RCC 7860 (cell line): ENCODE data around the gene DBNDD1.
"Not testable (repeated sequence)": the region's sequence is repeated elsewhere in the genome, so short reads cannot be mapped to it uniquely, and the experiment has no call there.

Experiments
- DNase-seq: peaks from one replicate; pipeline ENCODE4 v3.0.0-alpha.2; 2015; ENCODE audit warnings: low spot score
- FAIRE-seq: peaks from 2 replicates; lab custom pipeline; 2012; peaks lifted over from hg19 to GRCh38; lab: Jason Lieb, UNC

The DBNDD1 gene

DNA sequence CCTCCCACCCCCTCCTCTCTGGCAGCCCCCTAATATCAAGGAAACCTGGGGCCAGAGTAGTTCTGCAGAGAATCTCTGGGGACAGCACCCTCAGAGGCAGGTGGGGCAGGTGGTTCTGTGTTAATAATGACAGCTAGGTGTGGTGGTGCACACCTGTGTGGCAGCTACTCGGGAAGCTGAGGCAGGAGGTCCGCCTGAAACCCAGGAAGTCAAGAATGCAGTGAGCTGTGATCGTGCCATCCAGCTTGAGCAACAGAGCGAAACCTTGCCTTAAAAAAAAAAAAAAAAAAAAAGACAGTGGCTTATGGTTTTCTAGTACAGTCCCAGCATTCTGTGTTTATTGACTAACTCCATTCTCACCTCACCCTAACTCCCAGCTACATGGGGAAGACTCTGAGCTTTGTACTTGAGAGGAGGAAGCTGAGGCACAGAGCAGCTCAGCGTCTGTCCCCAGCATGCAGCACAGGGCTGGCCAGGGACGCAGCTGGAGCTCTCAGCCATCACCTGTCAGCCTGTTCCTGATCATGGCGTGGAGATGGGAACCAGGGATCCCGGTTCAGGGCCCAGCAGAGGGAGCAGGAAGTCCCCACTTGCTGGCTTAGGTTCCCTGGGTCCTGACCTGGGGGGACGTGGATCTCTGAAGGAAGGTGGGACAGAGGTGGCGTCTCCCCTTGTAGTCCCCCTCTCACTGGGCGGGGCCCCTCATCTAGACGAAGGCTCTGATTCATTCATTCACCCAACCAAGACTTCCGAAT, 6.1 kb downstream of the DBNDD1 start:
- FAIRE-seq: no peak
- DNase-seq: no peak

DNA sequence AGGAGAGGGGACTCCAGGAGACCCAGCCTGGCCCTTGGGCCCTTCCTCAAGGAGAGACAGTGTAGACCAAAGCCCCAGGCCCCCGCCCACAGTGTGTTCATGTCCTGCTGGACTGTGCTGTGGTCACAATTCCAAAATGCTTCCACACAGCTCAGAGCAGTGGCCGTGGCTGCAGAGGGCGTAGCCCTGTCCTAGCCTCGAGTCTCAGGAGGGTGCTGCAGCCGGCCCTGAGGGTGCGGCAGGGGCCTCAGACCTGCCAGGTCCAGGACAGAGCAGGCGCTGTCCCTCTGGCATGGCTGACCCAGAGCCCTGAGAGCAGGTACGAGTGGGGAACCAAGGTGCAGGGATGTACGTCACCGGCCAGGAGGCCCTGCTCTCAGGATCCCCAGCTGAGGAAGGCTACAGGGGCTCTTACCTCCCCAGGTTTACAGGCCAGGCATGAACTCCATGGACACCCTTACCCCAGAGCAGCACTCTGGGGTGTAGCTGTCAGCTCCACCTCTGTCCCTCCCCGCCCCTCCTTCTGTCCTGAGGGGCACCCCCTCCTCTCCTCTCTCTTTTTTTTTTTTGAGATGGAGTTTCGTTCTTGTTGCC, 7.3 kb downstream of the DBNDD1 start:
- no peak for FAIRE-seq
- DNase-seq: no peak

DNA sequence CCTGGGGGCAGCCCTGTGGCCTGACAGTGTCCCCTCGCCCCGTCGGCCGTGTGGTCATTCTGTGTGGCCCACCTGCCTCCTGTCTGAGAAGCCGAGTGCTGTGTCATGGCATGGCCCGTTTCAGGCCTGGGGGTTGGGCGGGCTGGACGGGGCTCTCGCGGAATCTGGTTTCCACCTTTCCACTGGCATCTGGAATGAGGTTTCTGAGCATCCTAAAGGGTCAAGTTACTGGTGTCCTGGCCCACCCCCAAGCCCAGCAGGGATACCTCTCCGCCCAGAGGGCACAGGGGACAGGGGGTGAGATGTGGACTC, 7.8 kb downstream of the DBNDD1 start:
- DNase-seq: no peak
- no peak for FAIRE-seq

DNA sequence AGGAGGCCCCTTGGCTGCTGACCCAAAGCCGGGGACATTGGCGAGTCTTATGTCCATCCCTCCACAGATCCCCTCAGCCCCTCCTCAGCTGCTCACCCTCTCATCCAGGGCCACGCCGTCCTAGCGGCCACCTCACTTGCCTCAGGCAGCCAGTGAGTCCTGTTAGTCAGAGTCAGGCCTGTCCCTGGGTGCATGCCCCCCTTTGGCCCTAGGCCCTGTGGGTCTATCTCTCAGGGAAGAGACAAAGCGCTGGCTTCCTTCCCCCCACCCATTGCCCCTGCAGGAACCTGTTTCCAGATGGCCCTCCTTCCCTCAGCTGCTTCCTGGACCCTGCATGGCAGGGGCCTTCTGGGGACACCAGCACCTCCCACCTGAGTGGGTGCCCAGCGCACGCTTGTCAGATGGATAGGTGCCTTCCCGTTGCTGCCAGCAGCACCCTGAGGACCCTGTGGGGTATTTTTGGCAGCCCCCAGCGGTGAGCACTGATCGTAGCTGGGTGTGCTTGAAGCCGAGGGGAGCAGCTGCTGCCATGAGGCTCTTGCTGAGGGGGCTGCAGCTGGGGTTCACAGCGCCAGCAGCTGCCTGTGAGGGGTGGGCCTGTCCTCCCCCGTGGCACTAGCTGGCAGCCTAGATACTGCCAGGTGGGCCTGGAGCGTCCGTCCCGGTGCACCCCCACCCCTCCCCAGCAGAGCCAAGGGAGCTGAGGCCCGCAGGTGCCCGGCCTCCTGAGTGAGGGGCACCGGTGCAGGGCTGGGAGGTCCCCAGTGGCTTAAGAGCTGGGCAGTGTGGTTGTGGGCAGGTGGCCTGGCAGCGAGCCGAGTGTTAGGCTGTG, 8.4 kb downstream of the DBNDD1 start:
- DNase-seq (no peak), FAIRE-seq (no peak)

DNA sequence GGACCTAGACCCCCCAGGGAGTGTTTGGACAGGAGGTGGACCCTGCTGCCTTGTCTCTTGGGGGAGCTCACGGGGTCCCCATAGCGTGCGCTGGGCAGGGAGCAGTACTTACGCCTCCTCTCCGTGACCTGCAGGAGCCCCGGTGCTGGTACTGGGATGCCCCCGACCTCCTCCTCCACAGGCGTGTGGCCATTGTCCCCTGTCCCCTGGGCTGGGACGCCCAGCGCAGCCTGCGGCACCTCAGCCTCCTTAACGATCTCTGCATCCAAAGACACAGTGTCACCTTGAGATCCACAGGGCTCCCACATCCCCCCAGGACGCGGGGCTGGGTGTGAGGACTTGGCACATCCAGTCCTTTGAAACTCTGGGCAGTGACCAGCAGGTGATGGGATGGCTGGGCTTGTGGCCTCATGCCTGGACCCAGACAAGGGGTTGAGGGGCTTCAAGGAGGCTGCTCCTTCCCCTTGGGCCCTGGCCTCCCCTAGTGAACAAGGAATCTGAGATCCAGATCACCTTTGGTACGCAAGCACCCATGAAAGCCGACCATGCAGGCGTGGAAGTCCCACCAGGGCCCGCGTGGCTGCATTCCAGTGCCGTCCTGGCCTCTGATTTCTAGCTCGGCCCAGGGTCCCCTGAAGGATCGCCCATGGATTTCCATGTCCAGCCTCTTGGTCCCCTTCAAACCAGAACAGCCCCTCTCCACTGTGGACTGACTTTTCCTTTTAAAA, 9.9 kb downstream of the DBNDD1 start:
- FAIRE-seq: no peak
- DNase-seq: no peak

DNA sequence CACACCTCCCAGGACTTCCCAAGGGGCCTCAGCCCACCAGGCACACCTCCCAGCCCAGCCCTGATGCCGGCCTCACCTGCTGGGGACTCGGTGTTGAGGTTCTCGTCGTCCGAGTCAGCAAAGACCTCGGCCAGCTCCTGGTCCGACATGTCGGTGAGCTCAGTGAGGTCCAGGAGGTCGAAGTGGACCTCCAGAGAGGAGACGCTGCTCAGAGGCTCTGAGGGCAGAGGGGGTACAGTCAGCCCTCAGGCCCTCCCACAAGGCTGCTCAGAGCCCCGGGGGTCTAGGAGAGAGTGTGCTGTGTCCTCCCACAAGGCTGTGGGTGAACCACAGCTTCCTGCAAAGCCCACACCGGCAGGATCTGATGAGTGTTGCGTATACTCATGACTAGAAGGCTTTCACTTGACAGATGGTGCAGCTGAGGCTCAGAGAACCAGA, 10.5 kb downstream of the DBNDD1 start:
- DNase-seq (no peak), FAIRE-seq (no peak)

DNA sequence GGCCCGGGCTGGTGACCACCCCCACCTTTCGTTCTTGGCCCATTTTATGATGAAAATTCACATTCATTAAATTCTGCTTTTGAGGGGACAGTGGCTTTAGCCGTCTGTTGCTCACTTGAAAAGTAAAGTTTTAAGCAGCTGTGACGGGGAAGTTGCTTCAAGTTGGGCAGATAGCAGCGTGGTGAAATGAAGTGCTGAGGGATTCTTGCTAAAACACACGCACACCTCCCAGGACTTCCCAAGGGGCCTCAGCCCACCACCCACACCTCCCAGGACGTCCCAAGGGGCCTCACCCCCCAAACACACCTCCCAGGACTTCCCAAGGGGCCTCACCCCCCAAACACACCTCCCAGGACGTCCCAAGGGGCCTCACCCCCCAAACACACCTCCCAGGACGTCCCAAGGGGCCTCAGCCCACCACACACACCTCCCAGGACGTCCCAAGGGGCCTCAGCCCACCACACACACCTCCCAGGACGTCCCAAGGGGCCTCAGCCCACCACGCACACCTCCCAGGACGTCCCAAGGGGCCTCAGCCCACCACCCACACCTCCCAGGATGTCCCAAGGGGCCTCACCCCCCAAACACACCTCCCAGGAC, 11.5 kb downstream of the DBNDD1 start:
- not testable (repeated sequence) for FAIRE-seq, DNase-seq

DNA sequence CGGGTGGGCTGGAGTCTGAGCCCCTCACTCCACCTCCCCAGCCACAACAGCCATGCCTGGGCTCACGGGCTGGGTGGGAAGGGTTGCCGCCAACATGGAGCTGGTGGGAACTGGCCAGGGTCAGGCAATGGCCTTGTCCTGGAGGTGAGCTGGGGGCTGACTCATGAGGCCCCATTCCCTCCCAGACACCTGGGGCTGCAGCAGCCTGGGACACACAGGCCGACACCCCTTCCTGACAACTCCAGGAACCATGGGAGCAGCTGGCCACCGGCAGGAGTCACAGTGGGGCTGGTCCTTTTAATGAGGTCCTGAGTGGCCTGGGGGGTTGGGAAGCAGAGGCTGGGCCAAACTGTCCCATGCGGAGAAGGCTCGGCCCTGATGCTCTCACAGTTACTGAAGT, 12.2 kb downstream of the DBNDD1 start:
- no peak for DNase-seq
- no peak for FAIRE-seq

DNA sequence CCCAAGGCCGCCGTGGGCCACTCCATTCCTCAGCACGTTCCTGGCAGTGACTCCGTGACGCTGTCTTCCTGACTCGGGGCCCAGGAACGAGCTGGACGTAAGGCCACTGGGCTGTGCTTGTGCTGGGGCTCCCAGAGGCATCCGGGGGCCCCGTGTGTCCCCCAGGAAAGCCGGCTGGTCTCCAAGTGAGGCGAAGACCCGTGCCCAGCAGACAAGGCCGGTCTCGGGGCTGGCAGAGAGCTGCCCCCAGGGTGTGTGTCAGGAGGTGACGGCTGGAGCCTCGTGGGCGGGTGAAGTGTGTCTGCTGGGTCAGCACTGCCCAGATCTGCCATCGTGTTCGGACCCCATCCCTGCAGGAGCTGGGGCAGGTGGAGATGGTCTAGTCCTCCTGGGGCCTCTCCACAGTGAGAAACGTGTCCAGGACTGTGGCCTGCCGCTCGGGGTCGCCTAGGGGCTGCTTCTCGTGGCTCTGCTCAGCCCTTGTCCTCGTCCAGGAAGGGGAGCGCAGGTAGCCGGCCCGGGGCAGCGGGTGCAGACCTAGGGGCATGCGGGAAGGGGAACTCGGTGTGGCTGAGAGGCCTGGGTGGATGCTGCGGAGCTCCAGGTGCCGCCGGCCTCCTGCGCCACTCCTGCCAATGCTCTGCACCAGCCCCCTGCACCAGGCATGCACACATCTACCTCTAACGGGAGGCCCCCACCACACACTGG, 13.1 kb downstream of the DBNDD1 start:
- FAIRE-seq (no peak), DNase-seq (no peak)

DNA sequence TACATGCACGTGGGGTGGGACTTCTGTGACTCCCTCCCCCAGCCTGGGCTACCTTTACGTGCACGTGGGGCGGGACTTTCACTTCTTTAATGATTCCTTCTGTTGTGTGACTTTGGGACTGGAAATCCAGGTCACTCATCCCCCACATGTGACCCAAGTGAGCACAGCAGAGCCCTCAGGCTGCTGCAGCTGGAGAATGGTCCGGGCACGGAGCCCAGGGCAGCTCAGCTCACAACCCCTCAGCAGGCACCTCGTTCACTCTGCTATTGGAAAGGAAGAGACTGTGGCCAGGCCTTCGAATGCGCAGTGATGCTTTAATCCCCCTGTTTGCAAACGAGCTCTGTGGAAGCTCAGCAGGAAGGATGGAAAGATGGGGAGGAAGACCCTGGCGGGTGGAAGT, 14.7 kb downstream of the DBNDD1 start:
- no peak for DNase-seq
- no peak for FAIRE-seq

DNA sequence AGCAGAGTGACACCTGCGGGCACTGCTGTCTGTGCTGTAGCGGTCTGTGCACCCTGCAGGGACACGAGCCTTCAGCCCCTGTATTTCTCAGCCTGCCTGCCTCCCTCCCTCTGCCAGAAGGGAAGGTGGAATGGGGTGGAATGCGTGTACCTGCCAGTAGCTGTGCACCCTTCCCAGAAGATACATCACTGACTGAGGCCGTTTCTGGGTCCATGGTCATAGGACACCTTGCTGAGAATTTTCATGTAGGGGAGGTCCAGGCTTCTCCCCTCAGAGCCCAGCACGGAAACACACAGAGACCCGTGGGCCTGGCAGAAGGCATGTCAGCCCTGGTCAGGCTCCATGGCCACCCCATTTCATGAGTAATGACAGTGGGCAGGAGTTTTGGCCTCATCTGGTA, 16.5 kb downstream of the DBNDD1 start:
- no peak for DNase-seq
- no peak for FAIRE-seq

DNA sequence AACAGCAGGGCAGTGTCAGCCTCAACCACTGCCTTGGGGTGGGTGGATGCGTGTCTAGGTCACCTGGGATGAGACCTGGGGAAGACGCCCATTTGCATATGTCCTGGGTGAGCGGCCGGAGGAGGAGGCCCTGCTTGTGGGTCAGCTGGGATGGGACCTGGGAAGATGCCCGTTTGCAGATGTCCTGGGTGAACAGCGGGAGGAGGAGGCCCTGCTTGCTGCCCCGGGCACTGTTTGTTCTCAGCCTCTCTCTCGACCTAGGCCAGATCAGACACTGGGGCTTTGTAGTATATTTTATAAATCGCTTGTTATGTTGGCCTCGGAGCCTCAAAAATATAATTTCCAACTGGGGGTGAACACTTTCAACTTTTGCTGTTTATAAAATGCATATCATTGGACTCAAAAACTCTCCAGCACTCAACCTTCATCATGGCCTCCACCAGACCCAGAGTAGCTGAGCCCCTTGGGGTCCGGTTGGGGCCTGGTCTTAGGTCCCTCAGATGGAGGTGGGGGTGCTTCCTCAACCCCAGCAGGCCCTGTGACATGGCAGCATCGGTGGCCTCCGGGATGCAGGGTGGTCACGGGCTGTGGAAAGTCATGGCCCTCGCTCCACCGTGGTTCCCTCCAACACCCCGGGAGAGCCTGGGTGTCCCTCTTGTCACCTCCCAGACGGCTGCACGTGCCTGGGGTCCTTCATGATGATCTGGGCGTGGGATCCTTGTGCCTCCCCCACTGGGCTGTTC, 17.3 kb downstream of the DBNDD1 start:
- no peak for DNase-seq
- no peak for FAIRE-seq

DNA sequence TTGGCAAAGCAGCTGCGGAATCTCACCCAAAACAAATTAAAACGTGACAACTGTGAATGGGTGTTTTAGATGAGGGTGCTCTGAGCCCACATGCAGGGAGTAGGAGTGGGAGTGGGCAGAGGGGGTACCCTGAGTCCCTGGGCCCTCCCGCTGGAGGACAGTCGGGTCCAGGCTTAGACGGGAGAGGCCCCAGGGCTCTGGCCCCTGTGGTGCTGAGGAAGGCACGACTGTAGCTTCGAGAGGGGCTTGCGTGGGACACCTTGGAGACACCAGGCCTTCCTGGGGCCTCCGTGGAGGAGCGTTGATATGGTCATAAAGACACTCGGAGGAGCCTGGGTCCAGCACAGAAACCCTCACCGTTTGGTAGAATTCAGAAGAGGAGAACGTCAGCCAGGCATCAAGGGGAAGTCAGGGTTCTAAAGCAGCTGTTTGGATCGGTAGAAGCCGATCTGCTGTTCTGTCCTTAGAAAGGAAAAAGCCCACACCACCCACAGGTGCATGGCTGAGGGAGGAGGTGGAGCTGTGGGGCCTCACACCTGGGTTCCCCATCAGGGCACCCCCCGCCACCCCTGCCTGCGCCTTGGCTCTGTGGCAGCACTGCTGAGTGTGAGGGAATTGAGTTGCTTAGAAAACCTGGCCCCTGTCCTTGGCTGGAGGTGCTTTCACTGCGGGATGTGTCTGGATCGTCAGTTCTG, 18.4 kb downstream of the DBNDD1 start:
- no peak for DNase-seq

DNA sequence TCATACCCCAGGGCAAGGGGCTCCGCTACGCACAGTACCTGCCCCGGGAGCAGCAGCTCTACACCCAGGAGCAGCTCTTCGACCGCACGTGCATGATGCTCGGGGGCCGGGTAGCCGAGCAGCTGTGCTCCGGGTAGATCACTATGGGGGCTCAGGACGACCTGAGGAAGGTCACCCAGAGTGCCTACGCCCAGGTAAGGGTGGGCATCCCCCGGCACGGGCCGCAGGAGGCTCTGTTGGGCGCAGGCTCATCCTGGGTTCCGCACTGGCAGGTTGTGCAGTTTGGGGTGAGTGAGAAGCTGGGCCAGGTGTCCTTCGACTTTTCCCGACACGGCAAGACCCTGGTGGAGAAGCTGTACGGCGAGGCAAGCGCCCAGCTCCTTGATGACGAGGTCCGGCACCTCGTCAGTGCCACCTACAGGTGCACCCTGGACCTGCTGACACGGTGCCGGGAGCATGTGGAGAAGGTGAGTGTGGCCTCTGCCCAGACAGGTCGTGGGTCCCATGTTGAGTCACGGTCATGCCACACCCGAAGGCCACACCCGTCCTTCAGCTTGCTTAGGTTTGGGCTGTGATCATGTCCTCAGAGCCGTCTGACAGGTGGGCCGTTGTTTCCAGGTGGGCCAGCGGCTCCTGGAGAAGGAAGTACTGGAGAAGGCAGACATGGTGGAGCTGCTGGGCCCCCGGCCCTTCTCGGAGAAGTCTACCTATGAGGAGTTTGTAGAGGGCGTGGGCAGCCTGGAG, 19.3 kb downstream of the DBNDD1 start:
- FAIRE-seq (no peak), DNase-seq (no peak)

More for the DNA sequence above, 18.4 kb downstream of the DBNDD1 start:
- FAIRE-seq: no peak

DNA sequence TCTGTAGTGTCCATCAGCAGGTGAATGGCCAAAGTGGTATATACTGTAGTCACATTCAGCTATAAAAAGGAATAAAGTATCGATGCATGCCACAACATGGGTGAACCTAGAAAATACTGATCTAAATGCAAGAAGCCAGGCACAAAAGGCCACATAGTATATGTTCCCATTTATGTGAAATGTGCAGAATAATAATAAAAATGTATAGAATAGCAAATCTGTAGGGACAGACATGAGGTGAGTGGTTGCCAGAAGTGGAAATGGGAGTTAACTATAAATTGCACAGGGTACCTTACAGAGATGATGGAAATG, 23.1 kb downstream of the DBNDD1 start:
- no peak for DNase-seq
- no peak for FAIRE-seq

DNA sequence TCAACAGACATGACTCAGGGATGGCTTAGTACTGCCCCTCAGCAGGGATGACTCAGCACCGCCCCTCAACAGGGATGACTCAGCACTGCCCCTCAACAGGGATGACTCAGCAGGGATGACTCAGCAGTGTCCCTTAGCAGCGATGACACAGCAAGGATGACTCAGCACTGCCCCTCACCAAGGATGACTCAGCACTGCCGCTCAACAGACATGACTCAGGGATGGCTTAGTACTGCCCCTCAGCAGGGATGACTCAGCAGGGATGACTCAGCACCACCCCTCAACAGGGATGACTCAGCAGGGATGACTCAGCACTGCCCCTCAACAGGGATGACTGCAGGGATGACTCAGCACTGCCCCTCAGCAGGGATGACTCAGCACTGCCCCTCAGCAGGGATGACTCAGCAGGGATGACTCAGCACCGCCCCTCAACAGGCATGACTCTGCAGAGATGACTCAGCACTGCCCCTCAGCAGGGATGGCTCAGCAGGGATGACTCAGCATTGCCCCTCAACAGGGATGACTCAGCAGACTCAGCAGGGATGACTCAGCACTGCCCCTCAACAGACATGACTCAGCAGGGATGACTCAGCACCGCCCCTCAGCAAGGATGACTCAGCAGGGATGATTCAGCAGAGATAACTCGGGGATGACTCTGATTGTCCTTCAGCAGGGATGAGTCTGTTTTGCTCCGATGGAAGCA, 23.6 kb downstream of the DBNDD1 start:
- not testable (repeated sequence) for FAIRE-seq
- DNase-seq: peak; percentile 54

DNA sequence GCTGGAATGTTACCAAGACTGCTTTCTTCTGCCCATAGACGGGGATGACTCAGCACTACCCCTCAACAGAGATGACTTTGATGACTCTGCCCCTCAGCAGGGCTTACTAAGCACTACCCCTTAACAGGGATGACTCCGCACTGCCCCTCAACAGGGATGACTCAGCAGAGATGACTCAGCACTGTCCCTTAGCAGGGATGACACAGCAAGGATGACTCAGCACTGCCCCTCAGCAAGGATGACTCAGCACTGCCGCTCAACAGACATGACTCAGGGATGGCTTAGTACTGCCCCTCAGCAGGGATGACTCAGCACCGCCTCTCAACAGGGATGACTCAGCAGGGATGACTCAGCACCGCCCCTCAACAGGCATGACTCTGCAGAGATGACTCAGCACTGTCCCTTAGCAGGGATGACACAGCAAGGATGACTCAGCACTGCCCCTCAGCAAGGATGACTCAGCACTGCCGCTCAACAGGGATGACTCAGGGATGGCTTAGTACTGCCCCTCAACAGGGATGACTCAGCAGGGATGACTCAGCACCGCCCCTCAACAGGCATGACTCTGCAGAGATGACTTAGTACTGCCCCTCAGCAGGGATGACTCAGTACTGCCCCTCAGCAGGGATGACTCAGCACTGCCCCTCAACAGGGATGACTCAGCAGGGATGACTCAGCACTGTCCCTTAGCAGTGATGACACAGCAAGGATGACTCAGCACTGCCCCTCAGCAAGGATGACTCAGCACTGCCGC, 24.4 kb downstream of the DBNDD1 start:
- peak; percentile 57 for DNase-seq
- FAIRE-seq: not testable (repeated sequence)
